SHP77 (cell line): Measurements from ENCODE around the gene DEF6.

ENCODE experiments used
- DNase-seq, 2 experiments: peaks; one replicate each; lab custom pipeline; 2025; lab: John Stamatoyannopoulos, UW

DEF6 gene, protein sequence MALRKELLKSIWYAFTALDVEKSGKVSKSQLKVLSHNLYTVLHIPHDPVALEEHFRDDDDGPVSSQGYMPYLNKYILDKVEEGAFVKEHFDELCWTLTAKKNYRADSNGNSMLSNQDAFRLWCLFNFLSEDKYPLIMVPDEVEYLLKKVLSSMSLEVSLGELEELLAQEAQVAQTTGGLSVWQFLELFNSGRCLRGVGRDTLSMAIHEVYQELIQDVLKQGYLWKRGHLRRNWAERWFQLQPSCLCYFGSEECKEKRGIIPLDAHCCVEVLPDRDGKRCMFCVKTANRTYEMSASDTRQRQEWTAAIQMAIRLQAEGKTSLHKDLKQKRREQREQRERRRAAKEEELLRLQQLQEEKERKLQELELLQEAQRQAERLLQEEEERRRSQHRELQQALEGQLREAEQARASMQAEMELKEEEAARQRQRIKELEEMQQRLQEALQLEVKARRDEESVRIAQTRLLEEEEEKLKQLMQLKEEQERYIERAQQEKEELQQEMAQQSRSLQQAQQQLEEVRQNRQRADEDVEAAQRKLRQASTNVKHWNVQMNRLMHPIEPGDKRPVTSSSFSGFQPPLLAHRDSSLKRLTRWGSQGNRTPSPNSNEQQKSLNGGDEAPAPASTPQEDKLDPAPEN

DNA sequence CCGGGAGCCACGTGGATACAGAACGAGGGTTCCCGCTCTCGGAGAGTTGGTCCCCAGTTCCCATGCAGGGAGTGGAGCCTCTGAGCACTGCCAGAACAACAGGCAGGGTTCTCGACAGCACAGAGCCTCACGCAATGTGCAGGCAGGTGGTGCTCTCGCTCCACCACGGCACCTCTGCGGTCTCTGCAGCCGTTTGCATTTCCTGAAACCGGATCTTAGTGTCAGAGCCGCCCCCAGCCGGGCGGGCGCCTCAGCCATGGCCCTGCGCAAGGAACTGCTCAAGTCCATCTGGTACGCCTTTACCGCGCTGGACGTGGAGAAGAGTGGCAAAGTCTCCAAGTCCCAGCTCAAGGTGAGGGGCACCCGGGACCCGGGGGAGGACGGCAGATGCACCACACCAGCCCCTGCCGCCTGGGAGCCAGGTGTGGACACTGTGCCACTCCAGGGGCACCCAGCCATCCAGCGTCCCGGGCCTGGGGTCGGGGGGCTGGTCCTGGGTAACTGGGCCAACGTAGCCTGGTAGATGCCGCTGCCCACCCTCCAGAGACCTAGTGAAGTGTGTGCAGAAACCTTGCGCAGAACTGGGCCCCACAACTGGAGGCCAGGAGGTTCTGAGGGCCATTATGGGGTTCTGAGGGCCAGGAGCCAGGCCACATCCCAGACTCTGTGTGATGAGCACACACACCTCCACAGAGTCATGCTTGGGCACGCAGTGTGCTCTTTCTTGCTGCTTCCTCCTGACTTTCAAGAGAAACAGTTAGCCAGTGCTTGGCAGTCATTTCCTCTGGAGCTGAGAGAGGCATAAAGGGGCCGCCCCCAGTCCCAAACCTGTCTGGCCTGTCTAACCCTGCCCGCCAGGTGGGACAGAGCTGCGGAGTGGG, at the start of gene DEF6:
Gene DEF6 (plus strand): TSS at position 218 of the 881 bp plus-strand sequence. CDS start 39 bp downstream, at position 257.
- peak; percentile 86 to 87 for DNase-seq

DNA sequence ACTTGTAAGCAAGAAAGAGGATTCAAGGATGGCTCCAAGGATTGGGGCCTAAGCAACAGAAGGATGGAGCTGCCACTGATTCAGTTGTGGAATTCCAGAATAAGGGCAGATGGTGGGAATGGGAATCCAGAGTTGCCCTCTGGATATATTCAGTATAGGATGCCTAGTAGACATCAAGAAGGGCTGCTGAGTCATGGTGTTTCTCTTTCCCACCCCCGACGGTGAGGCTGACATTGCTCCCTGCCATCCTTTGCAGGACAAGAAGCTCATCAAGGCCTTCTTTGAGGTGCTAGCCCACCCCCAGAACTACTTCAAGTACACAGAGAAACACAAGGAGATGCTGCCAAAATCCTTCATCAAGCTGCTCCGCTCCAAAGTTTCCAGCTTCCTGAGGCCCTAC, 49.3 kb upstream of the DEF6 start:
- no peak for DNase-seq

DNA sequence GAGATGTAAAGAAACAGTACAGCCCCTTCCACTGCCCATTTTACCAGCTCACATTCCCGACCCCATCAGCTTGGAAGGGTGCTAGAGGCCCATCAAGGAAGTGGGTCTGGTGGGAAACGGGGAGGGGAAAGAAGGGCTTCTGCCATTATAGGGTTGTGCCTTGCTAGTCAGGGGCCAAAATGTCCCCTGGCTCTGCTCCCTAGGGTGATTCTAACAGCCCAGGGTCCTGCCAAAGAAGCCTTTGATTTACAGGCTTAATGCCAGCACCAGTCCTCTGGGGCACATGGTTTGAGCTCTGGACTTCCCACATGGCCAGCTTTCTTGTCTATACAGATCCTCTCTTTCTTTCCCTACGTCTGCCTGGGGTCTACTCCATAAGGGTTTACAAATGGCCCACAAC, 48.7 kb upstream of the DEF6 start:
- no peak for DNase-seq

DNA sequence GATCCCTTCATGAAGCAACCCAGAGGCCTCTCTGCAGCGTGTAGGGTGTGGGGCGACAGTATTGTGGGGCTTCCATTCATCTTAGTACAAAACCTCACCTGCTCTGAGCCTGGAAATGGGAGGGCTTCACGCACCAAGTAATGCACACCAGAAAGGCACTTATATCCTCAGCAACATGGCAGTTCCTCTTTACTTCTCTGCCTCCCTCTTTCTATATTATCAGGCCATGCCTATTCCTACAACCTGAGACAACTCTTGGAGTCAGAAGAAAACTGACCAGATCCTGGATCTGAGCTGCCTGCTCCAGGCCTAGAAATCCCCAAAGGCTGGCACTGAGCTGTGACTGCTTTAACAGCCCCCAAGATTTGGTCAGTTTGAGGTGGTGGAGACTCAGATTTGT, 45.7 kb upstream of the DEF6 start:
- no peak for DNase-seq

DNA sequence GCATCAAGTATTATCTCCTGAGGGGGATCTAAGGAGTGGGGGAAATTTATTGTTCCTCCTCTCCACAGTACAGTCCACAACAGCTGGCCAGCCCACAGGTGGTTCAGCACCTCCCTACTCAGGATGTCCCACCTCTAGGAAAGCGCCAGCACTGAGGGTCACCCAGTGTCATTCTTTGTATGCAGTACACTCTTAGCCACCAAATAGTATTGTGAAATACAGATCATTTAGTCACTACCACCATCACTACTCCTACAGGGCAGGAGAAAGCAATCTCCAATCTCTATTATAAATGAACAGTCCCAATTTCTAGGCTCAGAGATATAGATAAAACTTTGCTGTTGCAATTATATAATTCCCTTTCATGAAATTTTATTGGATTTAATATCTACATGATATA, 44.4 kb upstream of the DEF6 start:
- no peak for DNase-seq

DNA sequence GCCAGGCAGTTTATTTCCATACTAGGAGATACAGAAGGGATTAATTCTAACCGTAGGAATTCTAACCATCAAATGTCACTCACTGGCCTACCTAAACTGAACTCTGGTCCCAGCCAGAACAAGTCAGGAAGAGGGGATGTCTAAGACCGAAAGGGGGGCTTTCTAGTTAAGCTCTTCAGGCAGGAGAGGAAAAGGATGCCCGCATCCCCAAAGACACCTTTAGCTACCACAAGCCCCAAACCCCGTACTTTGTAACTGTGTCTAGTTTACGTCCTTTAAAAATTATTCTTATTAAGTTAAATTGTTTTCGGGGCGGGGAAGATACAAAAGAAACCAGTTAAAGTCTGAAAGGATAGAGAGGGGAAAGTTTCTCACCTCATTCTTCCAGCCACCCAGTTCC, 39.3 kb upstream of the DEF6 start:
- no peak for DNase-seq

DNA sequence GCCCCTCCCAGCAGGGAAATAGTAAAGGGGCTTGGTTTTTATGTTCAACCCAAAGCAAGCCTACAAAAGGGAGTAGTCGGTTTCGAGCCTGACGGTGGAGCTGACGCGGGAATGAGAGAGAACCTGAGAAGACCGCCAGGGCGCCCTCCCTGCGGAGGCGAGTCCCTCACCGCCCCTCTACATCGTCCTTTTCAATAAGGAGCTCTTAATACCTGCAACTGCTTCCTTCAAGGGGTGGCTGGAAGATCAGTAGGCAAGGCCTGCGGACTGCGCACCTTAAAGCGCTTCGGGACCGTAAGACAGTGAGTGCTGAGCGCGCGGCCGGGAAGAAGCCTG, 38.8 kb upstream of the DEF6 start:
- peak; percentile 67 for DNase-seq

DNA sequence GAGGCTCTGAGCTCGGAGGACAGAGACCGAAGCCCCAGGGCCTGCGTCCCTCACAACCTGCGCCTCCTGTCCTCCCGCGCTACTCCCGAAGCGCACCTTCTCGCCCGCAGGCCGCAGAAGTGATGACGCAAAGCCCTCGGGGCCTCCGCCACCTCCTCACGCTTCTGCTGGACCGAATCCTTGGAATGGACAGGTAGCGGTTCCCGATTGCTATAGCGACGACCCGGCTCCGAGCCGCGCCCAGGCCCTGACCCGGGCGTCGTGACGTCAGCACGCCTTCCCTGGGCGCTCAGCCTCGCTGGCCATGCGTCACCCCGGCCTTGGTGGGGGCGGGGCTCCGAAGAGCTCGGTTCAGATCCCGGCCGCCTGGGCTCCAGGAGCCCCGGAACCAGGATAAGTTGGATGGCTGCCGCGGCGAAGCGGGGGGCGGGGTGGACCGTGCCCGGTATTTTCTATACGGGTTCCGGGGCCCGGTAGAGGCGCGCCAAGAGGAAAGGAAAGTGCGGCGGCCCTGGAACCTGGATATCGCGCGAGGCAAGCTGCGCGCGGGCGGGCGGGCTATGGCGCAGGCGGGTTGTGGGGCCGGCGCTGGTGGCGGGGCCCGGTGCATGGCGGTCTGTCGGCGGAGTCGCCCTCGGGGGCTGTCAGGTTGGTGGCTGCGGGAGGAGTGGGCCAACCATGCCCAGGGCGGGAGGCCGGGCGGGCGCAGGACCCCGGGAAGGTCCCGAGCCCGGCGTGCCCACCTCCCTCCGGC, 38.2 kb upstream of the DEF6 start, which contains the start of gene ZNF76:
Gene ZNF76 (plus strand): TSS at position 542 of the 754 bp plus-strand sequence. CDS start 21,417 bp downstream, outside the sequence.
- DNase-seq = peak; percentile 96 to 97

DNA sequence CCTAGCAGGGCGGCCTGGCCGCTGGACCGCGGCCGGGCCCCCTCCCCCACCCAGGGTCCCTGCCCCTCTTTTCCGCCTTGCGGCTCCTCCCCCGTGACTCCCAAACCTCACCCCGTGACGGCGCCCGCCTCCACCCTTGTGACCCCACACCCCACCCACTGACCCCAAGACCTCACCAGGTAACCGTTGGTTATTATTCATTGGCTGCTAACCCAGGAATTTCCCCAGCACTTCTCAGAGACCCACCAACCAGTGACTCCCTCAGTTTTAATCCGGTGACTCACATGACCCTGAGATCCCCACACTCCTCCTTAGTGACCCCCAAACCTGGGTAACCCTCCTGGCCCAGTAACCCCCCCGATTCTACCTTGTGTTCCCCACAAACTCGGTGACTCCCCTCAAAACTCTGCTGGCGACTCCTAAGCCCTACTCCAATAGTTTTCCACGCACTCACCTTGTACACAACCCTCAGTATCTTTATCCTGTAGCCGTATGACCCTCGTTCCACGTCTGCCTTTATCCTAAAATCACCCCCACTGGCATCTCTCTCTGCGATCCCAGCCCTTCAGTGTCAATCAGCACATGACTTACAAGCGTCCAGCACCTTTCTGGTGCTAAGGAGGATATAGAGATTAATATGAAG, 37.5 kb upstream of the DEF6 start:
- DNase-seq = peak in 1 of 2 experiments; percentile 15

DNA sequence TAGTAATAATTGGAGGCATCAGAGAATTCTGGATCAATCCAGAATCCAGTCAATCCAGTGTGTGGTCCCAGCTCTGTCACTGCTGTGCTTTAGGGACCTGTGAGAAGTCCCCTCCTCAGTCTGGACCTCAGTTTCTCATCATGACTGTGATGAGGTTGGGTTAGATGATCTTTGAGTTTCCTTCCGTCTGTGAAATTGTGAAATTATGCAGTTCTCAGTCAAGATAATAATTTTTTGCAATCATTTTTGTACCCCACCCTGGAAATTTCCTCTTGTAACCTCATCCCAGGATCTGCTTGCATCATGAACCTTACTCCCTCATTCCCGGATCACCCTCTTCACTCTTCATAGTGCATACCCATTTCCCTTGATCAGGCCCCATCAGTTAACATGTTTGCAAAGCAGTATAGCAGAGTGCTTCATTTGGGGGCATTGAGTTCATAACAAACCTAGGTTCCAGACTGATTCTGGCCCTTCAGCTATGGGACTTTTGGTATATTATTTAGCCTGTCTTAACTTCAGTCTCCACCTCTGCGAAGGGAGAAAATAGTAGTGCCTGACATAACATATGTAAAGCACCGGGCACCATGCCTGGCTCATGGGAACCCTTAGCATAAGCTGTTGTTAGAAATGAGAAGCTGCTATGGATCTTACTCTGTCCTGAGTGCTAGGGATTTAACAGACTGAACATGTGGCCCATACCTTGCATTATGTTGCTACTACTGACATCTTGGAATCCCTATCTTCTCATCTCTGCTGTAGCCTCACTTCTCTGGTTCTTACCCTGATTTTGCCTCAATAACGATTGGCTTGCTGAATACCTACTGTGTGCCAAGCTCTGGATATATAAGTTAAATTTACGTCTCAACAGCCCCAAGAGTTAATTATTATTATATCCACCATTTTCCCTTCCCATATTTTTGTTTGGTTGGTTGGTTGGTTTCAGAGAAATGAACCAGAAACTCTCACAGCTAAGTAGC, 36.7 kb upstream of the DEF6 start:
- DNase-seq = no peak

DNA sequence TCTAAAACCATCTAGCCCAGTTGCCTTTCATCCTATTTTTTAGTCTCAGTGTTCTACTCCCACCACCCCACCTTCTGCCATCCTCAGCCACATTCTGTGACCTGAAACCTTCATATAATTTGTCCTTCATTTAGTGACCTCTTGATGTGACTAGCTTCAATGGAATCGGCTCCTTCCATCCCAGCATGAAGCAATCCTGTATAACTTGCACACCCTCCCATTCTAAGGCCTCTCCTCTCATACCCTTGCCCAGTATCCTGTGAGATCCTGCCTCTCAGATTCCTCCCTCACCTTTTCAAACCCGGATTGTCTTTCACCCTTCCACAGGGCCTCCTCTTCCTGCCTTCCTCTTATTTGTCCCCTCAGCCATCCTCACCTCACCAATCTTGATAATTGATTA, 35.0 kb upstream of the DEF6 start:
- no peak for DNase-seq

DNA sequence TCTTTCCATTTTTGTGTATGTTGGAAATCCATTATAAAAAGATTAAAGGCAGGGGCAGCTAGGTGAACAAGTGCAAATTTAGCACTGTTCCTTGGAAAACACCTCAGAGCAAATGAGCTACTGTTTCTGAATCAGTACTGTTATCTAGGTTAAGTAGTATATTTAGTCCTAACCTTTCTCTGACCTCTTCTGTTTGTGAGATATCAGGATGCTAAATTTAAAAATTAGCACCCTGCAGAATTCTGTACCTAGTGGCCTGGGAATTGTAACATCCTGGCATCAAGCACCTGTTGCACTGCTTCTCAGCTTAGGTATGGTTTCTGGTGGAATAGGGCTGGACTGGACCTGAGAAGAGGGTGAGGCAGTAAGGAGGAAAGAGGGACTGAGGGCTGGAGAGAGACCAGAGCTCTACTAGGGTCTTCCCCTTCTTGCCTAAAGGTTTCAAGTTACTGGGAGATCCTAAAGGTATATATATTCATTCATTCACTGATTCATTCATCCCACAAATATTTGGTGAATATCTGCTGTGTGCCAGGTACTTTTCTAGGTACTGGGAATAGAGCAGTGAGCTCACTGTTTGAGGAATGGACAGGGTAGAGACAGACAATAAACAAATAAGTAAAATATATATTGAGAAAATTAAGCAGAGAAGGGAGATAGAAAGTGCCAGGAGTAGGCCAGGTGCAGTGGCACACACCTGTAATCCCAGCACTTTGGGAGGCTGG, 32.9 kb upstream of the DEF6 start:
- no peak for DNase-seq

DNA sequence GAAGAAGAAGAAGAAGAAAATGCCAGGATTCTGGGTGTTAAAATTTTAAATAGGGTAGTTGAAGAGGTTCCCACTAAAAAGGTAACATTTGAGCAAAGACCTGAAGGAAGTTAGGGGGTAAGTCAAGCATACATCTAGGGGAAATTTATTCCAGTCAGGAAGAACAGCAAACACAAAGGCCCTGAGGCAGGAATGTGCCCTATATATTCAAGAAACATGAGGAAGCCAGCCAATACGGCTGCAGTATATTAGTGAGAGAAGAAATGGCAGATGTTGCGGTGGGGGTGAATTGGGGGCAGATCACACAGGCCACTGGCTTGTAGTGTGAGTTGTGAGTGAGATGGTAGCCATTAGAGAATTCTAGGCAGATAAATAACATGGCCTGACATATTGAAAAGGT, 32.1 kb upstream of the DEF6 start:
- DNase-seq = no peak

DNA sequence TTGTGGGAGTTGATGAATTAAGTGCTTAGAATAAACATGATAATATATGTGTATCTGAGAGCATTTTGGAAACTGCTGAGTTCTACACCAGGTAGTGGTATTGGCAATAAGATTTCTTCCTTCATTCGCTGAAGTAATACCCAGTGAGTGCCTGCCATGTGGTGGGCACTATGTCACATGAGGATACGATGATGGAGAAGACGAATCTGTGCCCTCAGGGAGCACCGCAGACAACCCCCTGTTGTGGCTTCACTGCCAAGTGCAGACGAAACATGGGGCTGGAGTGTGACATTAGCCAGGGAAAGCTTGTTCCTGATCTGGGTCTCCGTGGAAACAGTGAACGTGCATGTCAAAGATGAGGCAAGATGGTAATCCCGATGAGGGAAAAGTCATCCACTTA, 30.2 kb upstream of the DEF6 start:
- DNase-seq = no peak

DNA sequence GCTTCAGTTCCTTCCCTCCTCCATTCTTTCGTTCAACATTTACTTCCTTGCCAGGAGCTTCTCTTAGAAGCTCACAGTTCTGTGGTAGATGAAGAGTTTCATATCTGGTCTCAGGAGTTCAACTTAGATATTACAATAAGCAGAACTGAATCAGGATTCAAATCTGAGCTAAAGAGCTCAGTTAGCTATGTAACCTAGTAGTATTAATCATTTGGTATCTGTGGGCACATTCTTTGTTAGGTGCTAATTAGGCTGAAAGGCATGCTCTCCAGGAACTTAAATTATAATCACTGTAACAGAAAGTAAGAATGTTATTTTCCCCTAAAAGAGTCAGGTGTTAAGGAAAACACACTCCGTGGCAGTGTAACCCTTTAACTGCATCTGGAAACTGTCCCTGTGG, 29.7 kb upstream of the DEF6 start:
- no peak for DNase-seq

DNA sequence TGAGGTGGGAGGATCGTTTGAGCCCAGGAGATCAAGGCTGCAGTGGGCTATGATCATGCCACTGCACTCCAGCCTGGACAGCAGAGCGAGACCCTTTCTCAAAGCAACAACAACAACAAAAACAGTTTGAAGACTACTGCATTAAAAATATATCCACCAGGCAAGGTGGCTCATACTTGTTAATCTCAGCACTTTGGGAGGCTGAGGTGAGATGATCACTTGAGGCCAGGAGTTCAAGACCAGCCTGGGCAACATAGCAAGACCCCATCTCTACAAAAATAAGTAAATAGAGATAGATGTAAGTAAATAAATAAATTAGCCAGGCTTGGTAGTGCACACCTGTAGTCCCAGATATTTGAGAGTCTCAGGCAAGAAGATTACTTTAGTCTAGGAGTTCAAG, 25.6 kb upstream of the DEF6 start:
- no peak for DNase-seq

DNA sequence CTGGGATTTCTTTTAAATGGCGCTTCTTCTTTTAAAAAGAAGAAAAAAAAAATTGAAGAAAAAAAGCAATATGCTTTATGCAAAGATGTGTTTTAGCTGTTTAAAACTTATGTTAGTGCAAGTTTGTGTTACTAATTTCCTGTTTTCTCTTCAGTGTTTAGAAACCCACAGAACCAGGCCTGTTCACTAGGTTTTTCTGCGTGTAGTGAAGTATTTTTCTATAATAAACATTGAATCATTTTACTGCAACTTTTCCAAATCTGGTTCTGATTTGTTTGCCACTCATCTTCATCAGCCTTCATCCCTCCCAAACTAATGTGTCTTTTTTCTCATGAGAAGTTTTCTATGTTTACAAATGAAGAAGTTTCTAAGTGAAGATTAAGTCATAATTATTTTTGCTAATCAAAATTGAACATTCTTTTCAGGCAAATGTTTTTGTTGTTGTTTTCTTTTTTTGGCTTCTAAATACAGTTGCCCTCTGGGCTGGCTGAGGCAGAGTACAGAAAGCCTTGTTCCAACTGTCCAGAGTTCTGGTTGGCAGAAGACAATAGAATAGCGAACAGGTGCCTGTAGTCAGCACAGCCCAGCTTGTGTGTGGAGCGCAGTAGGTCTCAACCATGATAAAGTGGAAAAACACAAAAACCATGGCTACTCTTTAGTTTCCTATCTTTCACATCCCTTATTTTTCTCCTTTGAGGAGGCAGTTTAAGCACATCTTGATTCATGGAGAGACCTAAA, 23.6 kb upstream of the DEF6 start:
- DNase-seq = no peak

DNA sequence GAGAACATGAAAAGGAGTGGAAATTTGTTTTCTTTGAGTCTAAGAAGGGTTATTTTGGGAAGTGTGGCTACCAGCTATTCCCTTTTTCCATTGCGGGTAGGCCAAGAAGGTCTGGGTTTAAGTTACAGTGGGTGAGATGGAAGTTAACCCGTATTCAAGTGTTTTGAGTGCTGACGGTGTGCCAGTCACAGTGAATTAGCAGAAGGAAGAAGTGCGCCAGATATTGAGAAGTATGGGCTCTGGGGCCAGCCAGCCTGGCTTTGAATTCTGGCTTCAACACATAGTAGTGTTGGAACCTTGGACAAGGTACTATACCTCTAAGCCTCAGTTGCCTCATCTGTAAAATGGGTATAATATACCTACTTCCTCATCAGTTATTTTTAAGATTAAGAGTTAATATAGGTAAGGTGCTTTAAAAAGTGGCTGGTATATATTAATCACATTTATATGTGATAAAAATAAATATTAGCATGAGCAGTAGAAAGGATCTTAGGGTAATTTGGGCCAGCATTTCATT, 21.8 kb upstream of the DEF6 start:
- no peak for DNase-seq

DNA sequence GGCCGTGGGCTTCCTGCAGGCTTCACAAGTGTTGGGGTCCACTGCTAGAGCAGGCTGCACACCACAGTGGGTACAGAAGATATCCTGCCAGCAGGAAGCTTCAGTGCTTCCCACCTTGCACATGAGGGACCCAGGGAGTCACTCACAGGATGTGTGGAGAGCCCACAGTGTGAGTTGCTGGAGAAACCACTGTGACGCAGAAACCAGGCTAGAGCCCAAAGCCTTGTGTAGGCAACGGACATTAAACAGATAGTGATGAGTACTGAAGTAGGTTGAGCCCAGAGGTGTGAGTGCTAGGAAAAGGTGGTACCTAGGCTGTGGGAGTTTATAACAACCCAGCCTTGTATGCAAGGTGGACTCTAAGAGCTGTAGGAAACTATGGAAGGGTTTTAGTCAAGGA, 18.9 kb upstream of the DEF6 start:
- DNase-seq = no peak
